GM19463 (cell line): Measurements from ENCODE around the gene CDH13.

ENCODE experiments used
- ATAC-seq: cut with Tn5 transposase; IDR thresholded peaks from one replicate; pipeline ENCODE4 v1.9.1; 2021; ENCODE audit warnings: mild to moderate bottlenecking, moderate library complexity; ENCODE audit not compliant: unreplicated experiment

Gene CDH13

DNA sequence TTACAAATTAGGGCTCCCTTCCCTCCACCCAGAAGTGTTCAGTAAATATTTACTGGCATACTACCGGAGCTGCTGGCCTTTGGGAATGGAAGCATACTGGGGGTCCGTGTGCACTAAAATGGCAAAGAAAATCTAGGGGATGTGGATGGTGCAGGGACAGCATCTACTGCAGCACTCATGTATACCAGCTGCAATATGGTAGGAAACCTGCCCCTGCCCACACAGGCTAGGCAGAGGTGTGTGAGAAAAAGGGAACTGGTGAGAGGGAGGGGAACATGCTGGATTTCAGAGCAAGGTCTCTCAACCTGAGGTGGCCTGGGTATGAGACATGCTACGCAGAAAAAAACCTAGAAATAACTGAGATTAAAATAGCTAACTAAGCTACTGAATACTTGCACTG, 145.4 kb downstream of the CDH13 start:
- ATAC-seq, result no peak

DNA sequence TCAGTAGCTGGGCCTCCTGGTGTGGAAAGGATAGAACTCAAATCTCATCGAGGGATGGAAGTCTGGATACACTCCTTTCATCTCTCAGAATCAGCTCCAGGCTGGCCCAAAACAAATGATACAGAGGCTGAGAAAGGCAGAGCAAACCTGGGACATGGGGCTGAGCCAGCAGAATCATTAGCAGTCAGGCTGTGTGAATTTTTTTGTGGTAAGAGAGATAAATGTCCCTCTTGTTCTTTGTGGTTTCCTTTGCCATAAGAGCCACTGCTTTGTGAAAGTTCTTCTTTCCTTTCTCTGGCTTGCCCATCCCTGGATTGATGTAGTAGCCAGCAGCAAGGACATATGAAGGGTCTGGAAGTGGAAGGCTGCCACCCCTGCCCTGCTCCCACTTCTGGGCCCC, 146.2 kb downstream of the CDH13 start:
- ATAC-seq, result no peak

DNA sequence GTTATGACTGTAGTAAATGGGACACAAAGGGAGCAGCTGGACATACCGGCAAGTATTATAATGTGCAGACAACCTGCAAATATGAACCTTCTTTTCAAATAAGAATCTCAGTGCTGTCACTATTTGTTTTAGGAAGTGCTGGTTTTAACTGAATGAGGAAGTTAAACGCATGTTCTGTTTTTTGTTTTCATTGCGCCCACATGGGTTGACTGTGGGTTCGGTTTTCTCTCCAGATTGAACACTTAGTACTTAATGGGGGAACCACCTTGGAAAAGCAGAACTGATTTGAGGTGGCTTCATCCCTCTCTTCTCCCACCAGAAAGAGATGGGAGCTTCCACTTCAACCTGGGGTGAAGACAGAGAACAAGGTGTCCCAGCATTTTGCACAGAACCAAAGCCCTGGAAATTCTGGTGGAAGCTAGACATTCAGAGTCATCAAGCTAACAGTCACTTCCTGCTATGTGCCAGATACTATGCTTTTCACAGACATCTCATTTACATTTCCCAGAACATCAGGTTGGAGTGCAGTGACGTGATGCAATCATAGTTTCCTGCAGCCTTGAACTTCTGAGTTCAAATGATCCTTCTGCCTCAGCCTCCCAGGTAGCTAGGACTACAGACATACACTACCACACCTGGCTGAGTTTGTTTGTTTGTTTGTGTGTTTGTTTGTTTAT, 149.8 kb downstream of the CDH13 start:
- no peak for ATAC-seq

DNA sequence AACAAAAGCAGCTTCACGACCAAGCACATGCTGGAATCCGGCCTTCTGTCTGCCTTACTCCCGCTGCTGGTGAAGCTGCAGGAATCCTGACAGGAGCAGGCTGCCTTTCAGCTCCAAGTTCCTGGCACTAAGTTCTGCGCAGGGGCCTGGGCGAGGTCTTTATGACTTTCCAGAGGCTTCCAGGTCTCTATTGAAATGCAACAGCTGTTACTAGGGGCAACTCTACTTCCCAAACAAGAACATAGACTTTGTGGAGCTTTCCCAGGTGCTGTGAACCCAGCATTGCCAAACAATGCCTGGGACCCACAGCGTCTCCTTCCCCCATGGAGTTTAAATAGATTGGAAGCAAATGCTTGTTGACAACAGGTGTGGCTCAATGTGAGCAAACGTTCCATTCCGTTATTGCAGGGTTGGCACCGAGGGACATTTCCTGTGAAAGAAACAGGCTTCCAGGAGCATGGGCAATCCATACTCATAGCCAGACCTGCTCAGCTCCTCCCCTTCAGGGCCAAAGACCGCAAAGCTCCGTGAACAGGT, 156.0 kb downstream of the CDH13 start:
- no peak for ATAC-seq

DNA sequence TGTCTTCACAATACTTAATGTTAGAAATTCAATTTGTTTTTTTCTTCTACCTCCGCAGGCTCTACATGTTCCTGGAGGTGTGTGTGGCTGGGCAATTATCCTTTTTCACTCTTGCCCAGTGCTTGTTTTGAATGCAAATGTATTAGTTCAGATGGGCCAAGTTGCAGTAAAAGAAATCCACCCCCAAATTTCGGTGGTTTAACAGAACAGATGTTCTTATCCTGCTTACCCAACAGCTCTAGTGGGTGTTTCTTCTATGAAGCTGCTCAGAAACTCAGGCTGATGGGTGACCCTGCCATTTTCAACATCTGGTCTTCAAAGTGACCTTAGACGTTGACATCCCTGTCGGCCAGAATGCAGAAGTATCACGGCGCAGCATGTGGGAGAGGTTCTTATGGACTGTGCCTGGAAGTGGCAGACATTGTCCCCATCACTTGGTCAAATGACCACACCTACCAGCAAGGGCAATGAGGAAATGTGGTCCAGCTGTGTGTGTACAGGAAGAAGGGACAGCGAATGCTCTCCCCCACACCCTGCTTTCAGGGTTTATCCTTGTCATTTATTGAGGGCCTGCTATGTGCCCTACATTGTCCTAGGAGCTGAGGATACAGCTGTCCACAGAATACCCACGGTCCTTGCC, 157.3 kb downstream of the CDH13 start:
- ATAC-seq, result no peak

DNA sequence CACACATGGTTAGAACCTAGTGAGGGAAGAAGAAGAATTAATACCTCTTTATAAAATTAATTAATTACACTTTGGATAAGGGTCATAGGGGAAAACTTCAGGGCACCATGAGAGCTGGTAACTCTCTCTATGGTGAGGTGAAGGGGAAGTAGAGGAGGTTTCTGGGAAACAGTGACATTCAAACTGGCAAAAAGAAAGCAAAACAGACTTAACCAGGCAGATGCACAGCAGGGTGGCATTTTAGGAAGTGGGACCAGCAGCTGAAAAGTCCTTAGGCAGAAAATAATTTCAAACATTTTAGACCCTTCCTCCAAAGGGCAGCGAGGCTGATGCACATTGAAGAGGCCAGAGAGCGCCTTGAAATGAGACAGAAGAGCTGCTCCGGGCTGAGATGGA, 157.8 kb downstream of the CDH13 start:
- no peak for ATAC-seq

DNA sequence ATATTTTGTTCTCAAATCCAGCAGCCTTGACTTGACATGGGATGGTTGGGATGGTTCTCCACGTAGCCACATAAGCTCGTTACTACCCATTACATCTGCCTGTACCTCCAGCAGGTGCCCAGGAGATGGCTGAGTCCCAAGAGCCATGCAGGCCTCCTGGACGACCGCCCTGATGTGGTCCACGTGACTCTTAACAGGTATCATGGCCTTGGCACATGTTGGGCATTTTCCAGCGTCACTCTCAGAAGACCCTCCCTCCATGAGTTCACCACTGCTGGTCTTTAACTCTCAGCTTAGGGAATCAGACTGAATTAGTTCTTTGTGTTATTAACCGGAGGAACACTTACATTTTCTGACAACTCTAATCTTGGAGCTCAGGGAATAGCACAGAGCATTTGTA, 161.5 kb downstream of the CDH13 start:
- no peak for ATAC-seq

DNA sequence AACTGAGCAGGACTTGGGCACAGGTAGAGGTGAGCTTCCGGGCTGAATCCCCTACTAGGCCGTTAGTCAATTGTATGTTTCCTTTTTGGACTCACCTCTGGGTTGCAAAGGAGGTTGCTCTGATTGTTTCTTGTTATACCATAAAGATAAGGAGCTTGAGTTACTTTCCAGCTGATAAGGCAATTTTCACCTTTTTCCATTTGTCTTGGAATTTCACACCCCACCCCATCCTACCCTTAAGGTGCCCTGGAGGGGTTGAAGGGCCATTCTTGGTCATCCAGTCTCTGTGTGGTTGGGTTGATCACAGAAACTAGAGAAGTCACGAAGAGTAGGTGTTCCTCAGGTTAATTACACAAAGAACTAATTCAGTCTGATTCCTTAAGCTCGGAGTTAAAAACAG, 162.2 kb downstream of the CDH13 start:
- no peak for ATAC-seq

DNA sequence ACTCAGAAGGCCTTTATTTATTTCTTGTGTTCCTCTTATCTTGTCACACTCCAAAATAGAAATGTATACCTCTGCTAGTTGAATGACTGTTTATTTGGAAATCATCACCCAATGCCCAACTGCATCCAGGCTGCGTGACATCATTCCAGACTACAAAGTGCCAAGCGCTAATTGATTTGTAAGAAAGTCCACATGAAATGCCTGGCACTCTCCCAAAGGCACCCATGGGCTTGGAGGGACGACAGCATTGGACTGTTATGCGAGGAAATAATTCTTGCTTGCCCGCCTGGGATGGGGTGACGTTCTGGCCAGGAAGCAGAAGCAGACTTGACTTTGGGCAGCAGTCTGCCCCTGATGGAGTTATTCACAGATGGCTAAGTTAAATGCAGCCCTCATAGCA, 165.9 kb downstream of the CDH13 start:
- ATAC-seq, result no peak

DNA sequence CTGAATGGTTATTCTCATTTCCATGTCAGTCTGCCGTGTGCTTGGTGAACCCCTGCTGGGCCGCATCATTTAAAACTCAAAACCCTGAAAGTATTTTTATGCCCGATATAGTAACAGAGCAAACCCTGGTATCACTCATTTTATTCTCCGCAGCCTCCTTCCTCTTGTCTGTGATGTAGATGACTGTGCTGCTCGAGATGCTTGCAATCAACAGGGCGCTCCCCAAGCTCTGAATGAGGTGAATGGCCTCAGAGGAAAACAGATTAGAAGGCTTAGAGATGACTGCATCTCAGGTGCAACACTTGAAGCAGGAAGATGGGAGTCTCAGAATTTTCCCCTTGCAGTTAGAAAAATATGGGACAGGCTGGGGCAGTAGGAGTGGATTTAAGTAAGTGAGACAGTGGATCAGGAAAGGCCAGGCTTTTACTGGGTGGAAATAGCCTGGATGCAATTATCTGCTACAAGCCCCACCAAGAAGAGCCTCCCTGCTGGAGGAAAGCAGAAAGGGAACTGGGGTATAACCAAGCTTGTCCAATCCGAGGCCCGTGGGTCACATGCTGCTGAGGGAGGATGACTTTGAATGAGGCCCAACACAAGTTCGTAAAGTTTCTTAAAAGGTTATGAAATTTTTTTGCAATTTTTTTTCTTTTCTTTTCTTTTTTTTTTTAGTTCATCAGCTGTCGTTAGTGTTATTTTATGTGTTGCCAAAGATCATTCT, 166.9 kb downstream of the CDH13 start:
- no peak for ATAC-seq

DNA sequence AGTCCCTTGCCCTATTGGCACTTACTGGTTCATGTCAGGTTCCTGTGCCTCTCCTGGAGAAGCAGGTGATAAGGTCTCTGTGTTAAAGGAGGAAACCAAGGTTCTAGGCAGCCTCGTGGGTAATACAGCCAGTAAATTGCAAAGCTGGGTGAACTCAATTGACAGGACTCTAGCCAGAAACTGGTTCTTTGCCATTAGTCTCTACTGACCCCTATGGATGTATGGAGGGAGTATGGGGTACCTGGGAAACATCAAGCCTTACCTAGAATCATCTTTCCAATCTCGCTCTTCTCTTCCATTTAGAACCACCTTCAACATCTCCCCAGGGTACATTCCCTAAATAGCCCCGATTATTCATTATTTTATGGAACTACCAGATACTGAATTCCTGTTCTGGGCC, 169.3 kb downstream of the CDH13 start:
- no peak for ATAC-seq

DNA sequence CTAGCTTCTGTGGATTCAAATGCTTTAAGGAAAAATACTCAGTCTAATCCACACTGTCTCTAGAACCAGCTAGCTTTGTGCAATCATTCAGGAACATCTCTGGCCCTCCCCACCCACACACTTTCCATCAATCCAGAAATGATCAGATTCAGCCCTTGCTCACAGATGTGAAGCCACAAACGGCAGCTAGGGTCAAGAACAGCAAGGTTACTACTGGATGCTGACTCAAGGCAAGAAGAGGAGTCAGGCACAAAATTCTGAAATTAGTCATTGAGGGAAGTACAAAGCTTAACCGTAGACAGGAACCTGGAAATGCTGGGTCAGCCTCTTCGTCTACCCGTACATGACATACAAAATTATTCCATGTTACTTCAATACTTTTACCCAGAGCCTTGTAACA, 174.6 kb downstream of the CDH13 start:
- ATAC-seq, result no peak

DNA sequence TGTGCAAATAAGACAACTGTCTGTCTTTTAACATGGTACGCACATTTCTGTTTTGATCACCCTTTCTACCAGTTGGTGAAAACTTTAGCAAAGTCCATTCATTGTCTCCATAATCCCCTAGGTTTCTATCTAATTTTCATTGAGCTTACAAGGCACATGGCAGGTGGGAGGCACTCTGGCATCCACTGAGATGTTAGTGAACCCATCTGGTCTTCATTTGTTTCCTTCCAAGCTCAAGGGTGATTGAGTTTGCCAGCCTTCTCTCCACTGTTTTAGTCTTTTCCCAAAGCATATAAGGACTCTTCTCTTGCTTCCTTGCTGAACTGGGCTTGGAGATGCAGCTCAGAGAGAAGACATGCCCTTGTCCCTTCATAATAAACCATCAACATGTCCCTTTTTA, 179.1 kb downstream of the CDH13 start:
- ATAC-seq, result no peak

DNA sequence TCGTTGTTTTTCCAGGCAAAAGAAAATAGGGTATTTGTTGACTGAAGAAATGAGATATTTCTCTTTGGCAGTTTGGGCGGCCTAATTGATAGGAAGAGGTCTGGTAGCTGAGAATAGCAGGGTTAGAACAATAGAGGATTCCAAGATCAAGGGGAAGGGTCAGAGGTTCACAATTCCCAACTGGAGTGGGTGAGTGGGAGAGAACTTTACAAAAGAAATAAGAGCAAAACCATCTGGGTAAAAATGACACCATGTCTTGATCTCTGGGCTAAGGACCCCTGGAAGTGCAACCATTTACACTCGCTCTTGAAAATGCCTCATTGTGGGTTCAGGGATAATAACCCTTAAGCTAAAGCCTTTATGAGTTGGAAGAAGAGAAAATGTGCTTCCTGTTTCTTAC, 180.5 kb downstream of the CDH13 start:
- ATAC-seq, result no peak

DNA sequence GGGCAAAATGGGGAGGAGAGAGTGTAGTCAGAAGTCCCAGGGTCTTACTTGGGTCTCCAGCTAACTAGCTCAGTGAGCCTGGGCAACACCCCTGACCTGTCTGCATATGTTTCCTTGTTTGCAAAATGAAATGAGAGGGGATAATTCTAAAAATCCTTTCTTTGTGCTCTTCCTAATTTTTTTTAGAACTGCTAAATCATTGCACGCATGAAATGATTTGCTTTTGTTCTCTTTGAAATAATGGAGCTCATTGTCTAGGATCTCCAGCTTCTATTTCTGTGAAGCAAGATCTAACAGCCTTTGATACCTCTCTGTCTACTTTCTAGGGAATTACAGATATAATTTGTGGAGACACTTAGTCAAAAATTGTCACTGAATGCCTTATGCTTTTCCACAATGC, 181.3 kb downstream of the CDH13 start:
- no peak for ATAC-seq

DNA sequence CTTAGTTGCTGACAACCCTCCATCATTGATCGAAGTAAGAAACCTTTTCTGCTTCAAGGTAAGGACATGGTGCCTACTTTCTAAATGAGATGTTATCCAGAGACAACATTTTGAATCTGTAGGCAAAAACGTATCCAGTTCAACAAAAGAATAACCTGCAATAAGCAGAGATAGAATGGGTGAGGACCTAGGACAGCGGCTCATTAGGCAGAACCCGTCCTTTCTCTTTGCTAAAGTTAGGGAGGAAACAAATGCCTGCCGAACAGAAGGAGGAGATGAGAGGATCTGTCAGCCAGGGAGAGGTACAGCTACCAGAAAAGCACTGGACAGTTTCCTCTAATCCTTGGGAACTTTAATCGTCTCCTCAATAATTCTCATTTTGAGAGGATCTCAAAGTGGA, 183.3 kb downstream of the CDH13 start:
- ATAC-seq, result no peak

DNA sequence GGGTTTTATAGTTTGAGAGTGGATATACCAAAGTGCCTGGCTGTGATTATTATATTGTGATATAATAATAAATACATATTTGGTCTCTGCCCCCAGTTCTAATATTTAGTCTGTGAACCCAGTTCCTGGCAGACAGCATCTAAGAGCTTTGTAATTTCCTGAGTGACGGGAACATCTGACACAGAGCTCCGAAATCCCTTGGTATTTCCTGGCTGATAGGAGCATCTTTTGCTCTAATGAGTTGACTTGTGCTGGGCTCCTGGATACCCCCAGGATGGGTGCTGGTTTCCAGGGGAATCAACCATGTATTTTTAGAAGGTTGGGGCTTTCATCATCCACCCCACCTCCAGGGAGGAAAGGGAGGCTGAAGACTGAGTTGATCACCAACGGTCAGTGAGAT, 187.3 kb downstream of the CDH13 start:
- ATAC-seq, result no peak

DNA sequence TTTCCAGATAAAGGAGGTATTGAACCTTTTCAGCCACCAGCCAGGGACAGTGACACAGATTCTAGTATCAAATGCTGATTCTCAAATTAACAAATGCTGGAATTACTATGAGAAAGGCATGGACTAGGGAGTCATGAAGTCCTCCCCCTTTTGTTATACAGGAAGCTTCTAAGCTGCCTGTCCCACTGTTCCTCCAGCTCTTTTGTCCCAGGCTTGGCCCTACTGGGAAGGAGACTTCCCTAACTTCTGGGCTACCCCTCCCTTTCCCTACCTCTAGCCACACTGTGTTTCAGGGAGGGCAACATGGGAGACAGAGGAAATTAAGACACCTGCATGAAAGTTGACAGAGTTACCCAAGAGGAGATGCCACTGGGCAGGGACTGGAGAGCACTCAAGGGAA, 192.5 kb downstream of the CDH13 start:
- ATAC-seq, result no peak

DNA sequence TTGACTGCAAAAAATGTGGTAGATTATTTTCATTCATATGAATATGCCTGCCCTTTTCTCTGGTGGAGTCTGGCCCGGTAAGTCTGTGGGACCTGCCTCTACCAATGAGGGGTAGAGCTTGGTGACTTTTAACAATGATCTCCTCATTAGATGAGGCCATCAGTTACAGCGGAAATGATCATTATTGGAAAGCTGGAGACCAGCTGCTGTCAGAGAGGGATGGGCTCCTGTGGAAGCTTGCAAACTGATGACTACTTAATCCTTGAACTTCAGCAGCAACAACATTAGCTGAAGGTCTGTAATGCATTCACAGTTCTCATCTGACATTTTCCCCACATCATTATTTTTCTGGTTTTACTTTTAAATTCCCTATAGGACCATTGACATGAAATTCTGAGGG, 194.1 kb downstream of the CDH13 start:
- no peak for ATAC-seq

DNA sequence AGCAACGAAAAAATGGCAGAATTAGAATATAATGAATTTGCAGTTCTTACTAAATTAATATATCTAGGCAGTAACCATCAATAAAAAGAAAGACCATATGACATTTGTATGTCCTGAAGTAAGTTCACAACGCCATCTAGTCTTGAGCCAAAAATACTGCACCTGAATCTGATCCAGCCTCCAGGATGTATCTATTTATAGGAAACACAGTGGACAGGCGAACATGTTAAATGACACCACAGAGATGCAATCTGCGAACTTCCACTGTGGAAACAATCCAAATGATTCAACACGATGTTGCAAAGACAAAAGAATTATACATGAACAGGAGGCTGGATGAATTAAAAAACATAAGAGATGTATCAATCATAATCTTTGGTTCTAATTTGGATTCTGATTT, 197.6 kb downstream of the CDH13 start:
- no peak for ATAC-seq

DNA sequence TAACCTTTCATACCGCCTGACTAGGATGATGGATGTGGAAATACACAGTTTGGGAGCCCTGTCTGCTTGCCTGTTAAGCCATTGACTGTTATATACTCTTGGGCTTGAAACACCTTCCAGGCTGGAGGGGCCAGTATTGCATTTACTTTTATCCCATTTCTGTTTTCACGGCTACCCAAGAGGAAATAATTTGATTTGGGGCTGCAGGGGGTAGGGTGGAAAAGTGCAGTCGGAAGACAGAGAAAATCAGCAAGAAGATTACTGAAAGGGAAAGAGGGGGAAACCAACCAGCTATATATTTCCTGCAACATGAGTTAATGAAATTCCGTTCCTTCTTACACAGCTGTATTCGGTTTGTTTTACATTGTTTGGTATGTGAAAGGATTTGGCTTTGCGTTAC, 202.5 kb downstream of the CDH13 start:
- no peak for ATAC-seq

DNA sequence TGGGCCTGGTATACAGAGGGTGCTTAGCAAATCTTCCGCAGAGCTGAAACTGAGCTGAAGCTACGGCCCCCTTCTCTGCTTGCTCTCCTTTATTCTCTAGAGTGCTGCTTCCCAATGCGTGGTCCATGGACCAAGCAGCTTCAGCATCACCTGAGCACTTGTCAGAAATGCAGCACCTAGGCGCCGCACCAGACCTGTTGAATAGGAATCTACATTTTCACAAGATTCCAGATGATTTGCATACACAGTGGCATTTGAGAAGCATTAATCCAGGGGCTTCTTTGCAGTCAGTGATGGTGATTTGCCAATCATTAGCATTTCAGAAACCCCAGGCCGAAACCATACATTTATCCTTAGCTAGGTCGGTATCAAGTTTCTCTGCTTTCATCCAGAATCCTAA, 204.2 kb downstream of the CDH13 start:
- ATAC-seq, result no peak
